Ishikawa (cell line): ENCODE data around the gene ASTN1.

ENCODE experiments used
- CEBPB ChIP-seq: IDR thresholded peaks from 2 replicates; pipeline ENCODE4 v1.6.1; 2012
- CREB1 ChIP-seq: IDR thresholded peaks from 2 replicates; pipeline ENCODE4 v1.6.1; 2012; ENCODE audit warnings: low read depth
- EGR1 ChIP-seq: IDR thresholded peaks from 2 replicates; pipeline ENCODE4 v1.6.1; 2012
- EP300 ChIP-seq: IDR thresholded peaks from 2 replicates; pipeline ENCODE4 v1.6.1; 2012; ENCODE audit warnings: borderline replicate concordance
- FOXM1 ChIP-seq: IDR thresholded peaks from 2 replicates; pipeline ENCODE4 v1.6.1; 2012; ENCODE audit warnings: low read depth, borderline replicate concordance
- NFIC ChIP-seq: IDR thresholded peaks from 2 replicates; pipeline ENCODE4 v1.6.1; 2012
- RAD21 ChIP-seq: IDR thresholded peaks from 2 replicates; pipeline ENCODE4 v1.6.1; 2012; ENCODE audit warnings: low read depth
- TAF1 ChIP-seq: IDR thresholded peaks from 2 replicates; pipeline ENCODE4 v1.6.1; 2012; ENCODE audit warnings: low read depth, mild to moderate bottlenecking
- TCF12 ChIP-seq: IDR thresholded peaks from 2 replicates; pipeline ENCODE4 v1.6.1; 2012; ENCODE audit warnings: low read depth
- TEAD4 ChIP-seq: IDR thresholded peaks from 2 replicates; pipeline ENCODE4 v1.6.1; 2012
- YY1 ChIP-seq: IDR thresholded peaks from 2 replicates; pipeline ENCODE4 v1.6.1; 2012; ENCODE audit warnings: low read depth
- ZBTB7A ChIP-seq: IDR thresholded peaks from 2 replicates; pipeline ENCODE4 v1.6.1; 2012; ENCODE audit warnings: low read depth
- TF ChIP-seq, protein P1 (sequence below): IDR thresholded peaks from 2 replicates; pipeline ENCODE4 v1.6.1; 2012
- TF ChIP-seq, protein P2 (sequence below): IDR thresholded peaks from 2 replicates; pipeline ENCODE4 v1.6.1; 2012; ENCODE audit warnings: low read depth, mild to moderate bottlenecking
- TF ChIP-seq, protein P3 (sequence below): IDR thresholded peaks from 2 replicates; pipeline ENCODE4 v1.6.1; 2012

Gene ASTN1

DNA sequence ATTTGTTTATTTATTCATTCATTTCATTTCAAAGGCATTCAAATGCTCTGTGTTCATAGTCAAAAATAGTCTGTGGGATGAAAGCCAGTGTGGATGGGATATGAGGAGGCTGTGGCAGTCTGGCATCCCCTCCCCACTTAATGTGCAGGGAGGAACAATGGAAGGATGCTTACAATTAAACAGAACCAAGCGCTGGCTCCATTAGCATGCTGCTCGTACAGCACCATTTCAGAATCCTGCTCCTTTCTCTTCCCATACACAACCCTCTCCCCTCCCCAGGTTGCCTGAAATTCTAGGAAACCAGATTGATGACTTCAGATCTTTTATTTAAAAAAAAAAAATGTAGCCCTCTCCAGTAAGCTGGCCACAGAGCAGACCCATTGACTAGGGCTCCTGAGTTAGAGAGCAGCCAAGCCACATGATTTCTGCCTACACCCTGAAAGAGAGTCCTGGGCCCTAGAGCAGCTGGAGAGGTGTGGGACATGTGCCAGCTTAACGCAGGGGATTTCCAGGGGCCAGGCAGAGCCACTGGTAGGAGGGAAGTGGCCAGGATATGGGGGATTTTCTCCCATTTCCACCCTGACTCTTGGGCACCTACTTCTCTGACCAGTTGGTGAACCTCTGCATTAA is 205.2 kb downstream of the ASTN1 start:
- TF ChIP-seq CREB1 (no peak), TEAD4 (no peak), YY1 (no peak), NFIC (no peak), FOXM1 (no peak), CEBPB (no peak), TAF1 (no peak), ZBTB7A (no peak)
- TF ChIP-seq, protein P1, sequence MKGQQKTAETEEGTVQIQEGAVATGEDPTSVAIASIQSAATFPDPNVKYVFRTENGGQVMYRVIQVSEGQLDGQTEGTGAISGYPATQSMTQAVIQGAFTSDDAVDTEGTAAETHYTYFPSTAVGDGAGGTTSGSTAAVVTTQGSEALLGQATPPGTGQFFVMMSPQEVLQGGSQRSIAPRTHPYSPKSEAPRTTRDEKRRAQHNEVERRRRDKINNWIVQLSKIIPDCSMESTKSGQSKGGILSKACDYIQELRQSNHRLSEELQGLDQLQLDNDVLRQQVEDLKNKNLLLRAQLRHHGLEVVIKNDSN: no peak
- TF ChIP-seq, protein P2, sequence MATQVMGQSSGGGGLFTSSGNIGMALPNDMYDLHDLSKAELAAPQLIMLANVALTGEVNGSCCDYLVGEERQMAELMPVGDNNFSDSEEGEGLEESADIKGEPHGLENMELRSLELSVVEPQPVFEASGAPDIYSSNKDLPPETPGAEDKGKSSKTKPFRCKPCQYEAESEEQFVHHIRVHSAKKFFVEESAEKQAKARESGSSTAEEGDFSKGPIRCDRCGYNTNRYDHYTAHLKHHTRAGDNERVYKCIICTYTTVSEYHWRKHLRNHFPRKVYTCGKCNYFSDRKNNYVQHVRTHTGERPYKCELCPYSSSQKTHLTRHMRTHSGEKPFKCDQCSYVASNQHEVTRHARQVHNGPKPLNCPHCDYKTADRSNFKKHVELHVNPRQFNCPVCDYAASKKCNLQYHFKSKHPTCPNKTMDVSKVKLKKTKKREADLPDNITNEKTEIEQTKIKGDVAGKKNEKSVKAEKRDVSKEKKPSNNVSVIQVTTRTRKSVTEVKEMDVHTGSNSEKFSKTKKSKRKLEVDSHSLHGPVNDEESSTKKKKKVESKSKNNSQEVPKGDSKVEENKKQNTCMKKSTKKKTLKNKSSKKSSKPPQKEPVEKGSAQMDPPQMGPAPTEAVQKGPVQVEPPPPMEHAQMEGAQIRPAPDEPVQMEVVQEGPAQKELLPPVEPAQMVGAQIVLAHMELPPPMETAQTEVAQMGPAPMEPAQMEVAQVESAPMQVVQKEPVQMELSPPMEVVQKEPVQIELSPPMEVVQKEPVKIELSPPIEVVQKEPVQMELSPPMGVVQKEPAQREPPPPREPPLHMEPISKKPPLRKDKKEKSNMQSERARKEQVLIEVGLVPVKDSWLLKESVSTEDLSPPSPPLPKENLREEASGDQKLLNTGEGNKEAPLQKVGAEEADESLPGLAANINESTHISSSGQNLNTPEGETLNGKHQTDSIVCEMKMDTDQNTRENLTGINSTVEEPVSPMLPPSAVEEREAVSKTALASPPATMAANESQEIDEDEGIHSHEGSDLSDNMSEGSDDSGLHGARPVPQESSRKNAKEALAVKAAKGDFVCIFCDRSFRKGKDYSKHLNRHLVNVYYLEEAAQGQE: no peak

DNA sequence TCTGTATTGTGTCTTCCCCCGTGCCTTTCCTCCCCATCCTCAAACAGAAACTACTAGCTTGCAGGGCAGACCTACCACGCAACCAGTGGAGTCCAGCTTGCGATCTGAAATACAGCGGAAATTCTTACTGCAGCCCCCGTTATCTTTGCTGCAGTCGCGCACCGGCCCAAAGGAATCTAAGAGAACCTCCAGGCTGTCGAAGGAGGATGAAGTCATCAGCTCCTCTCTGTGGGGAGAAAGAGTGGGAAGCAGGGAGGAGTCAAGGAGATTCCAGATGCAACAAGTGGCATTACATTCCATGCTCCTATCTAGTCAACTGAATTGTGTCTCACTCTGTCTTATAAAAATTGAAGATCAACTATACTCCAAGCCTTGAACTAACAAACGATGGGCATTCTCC is 206.9 kb downstream of the ASTN1 start:
- TF ChIP-seq, protein P2: no peak
- TF ChIP-seq TAF1: no peak
- TF ChIP-seq RAD21: no peak
- no peak for TF ChIP-seq TCF12
- TF ChIP-seq ZBTB7A: no peak
- no peak for TF ChIP-seq TEAD4
- TF ChIP-seq, protein P1: no peak
- TF ChIP-seq, protein P3, sequence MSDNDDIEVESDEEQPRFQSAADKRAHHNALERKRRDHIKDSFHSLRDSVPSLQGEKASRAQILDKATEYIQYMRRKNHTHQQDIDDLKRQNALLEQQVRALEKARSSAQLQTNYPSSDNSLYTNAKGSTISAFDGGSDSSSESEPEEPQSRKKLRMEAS: no peak
- no peak for TF ChIP-seq EGR1
- TF ChIP-seq FOXM1: no peak
- TF ChIP-seq CREB1: no peak
- no peak for TF ChIP-seq CEBPB
- TF ChIP-seq YY1: no peak
- TF ChIP-seq EP300: no peak
- no peak for TF ChIP-seq NFIC

DNA sequence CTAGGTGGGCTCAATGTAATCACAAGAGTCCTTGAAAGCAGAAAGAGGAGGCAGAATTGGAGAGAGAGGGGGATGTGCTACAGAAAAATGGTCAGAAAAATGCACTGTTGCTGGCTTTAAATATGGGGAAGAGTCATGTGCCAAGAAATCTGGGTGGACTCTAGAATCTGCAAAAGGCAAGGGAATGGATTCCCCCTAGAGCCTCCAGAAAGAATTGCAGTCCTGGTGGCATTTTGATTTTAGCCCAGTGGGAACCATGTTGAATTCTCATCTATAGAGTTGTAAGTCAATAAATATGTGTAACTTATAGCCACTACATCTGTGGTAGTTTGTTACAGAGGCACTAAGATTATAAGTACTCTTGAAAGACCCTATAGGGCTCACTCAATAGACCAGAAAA is 210.3 kb downstream of the ASTN1 start:
- TF ChIP-seq CEBPB (no peak), ZBTB7A (no peak), TCF12 (no peak), YY1 (no peak), RAD21 (no peak), EP300 (no peak), CREB1 (no peak), TEAD4 (no peak), EGR1 (no peak), FOXM1 (no peak)
- TF ChIP-seq, protein P3: no peak
- TF ChIP-seq, protein P2: no peak
- TF ChIP-seq, protein P1: no peak

DNA sequence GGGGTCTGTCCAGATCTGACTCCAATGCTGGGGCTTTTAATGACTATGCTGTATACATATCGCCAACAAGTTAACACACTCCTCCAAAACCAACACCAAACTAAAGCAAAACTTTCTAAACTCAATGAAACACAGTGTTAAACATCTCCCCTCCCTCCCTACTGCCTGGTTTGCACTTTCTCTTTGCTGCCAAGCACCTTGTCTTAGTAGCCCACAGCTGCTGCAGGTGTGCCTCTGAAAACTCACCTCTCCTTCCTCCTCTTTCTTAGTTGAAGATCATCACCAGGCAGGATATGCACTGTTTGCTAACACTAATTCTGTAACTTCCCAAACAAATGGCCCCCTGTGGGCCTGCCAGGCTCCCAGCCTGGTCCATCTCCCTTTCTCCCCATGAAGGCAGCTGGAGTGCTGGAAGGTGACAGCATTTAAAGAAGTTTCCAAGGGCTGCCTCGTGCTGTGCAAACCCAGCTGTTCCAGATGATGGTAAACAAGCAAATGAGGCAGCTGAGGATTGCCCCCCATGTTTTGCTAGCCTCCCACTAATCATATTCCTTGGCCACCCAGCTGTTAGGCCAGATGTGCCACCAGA is 213.7 kb downstream of the ASTN1 start:
- TF ChIP-seq ZBTB7A (no peak), TEAD4 (no peak), YY1 (no peak), FOXM1 (no peak), TCF12 (no peak)
- TF ChIP-seq, protein P1: no peak
